Measurements from ENCODE around the gene WDR17. TPM values are rescaled to one million over a fixed set of nuclear protein-coding genes. Genes with fewer than 3 reads are reported as not detected.
A peak's percentile ranks its signal among the peaks of the same experiment; 100 is the strongest.
"Not testable (repeated sequence)": the region's sequence is repeated elsewhere in the genome, so short reads cannot be mapped to it uniquely, and the experiment has no call there.

WDR17 gene
- total RNA-seq, 1 donor from 2014 or later: 0.50 TPM

DNA sequence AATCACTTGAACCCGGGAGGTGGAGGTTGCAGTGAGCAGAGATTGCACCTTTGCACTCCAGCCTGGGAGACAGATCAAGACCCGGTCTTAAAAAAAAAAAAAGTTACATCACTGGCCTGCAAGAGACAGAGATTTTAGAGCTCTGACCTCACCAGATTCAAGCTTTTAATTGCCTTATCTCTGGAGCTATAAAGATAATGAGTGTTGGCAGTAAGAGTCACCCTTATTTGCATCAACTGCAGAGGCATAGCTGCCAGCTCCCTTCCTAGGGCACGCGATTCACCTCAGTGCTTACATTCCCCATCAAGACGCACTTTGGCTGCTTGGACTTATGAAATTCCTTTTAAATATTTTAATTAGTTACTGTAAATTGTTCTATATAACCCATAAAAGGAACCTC is 142.2 kb downstream of the WDR17 start:
- H3K4me1 Mint-ChIP-seq (ENCODE audit: low read depth): no peaks in the 10 kb centered on the region
- H3K27ac Mint-ChIP-seq (ENCODE audit: unreplicated experiment): no peak overlapping the region
- no peaks in the 10 kb centered on the region for H3K36me3 Mint-ChIP-seq (ENCODE audit: low read depth)
- DNase-seq (ENCODE audit: low spot score): no peak
- peaks cover 2% of the 10 kb centered on the region for H3K27me3 Mint-ChIP-seq (ENCODE audit: low read depth)
- peaks cover 9% of the 10 kb centered on the region for H3K9me3 Mint-ChIP-seq (ENCODE audit: low read depth)
- TF ChIP-seq, protein P1, sequence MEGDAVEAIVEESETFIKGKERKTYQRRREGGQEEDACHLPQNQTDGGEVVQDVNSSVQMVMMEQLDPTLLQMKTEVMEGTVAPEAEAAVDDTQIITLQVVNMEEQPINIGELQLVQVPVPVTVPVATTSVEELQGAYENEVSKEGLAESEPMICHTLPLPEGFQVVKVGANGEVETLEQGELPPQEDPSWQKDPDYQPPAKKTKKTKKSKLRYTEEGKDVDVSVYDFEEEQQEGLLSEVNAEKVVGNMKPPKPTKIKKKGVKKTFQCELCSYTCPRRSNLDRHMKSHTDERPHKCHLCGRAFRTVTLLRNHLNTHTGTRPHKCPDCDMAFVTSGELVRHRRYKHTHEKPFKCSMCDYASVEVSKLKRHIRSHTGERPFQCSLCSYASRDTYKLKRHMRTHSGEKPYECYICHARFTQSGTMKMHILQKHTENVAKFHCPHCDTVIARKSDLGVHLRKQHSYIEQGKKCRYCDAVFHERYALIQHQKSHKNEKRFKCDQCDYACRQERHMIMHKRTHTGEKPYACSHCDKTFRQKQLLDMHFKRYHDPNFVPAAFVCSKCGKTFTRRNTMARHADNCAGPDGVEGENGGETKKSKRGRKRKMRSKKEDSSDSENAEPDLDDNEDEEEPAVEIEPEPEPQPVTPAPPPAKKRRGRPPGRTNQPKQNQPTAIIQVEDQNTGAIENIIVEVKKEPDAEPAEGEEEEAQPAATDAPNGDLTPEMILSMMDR (IDR thresholded peaks at IDR 0.05): no peak
- H3K4me3 Mint-ChIP-seq (ENCODE audit: unreplicated experiment): no peak overlapping the region

DNA sequence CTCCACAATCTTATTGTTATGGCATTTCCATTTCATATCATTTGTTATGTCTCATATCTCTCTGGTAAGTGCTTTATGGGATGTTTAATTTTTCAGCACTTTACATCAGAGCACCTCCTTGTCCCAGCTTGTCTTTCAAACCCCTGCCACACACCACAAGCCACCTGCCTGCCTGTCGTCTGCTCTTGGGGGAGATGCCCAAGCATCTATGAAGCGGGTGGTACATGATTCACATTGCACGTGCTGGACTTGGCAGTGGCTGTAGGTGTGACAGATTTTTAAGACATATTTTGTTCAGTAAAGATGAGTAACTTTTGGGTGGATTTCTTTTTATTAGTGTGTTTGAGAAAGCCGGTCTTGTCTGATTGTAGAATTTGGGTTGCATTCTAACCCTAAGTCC is 143.9 kb downstream of the WDR17 start:
- no peaks in the 10 kb centered on the region for H3K36me3 Mint-ChIP-seq (ENCODE audit: low read depth)
- no peak overlapping the region for H3K27ac Mint-ChIP-seq (ENCODE audit: unreplicated experiment)
- TF ChIP-seq, protein P1 (IDR thresholded peaks at IDR 0.05): no peak
- H3K4me3 Mint-ChIP-seq (ENCODE audit: unreplicated experiment): no peak overlapping the region
- H3K27me3 Mint-ChIP-seq (ENCODE audit: low read depth): peaks cover 2% of the 10 kb centered on the region
- peaks cover 9% of the 10 kb centered on the region for H3K9me3 Mint-ChIP-seq (ENCODE audit: low read depth)
- H3K4me1 Mint-ChIP-seq (ENCODE audit: low read depth): no peaks in the 10 kb centered on the region
- DNase-seq (ENCODE audit: low spot score): no peak

DNA sequence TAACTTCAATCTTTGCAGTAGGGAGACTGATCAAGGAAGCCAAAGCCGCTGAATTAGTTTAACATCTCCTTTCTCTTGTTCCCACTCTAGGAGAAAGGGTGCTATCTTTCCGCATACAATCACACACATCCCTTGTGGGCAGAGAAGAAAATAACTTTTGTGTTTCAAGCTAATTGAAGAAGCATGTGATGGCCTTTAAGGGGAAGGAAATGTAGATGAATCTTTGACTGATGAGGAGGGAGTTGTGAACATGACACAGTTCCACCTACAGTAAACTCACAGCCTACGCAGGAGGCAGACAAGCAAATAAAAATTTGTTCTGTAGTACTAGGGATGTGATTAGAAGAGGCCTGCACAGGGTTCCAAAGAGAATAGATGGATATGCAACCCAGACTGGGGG is 144.5 kb downstream of the WDR17 start:
- no peak for DNase-seq (ENCODE audit: low spot score)
- Mint-ChIP-seq H3K4me1 (ENCODE audit: low read depth) (no peaks in the 10 kb centered on the region), H3K4me3 (ENCODE audit: unreplicated experiment) (no peak overlapping the region)

DNA sequence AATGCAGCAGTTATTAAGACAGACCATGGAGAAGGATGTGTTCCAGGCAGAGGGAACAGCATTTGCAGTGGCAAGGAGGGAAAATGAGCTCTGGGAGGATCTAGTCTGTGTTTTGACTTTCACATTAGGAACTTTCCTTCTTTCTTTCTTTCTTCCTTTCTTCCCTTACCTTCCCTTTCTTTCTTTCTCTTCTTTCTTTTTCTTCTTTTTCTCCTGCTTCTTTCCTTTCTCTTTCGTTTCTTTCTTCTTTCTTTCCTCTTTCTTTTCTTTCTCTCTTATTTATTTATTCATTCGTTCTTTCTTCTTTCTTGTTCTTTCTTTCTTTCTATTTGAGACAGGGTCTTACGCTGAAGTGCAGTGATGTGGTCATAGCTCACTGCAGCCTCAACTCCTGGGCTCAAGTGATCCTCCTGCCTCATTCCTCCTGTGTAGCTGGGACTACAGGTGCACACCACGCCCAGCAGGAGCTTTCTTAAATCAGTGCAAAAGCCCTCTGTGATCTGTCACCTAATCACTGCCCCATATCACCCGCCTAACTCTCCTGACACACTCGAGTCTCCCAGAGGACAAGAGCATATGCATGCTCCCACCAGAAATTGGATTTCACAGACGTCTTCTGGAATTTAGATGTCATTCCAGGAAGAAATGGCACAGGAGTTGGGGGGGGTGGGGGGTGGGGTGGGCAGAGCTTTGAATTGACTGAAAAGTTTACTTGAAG is 145.1 kb downstream of the WDR17 start:
- Mint-ChIP-seq H3K36me3 (ENCODE audit: low read depth) (no peaks in the 10 kb centered on the region), H3K9me3 (ENCODE audit: low read depth) (peaks cover 9% of the 10 kb centered on the region)

More for the DNA sequence above, 144.5 kb downstream of the WDR17 start:
- Mint-ChIP-seq H3K27ac (ENCODE audit: unreplicated experiment) (no peak overlapping the region), H3K27me3 (ENCODE audit: low read depth) (peaks cover 2% of the 10 kb centered on the region), H3K36me3 (ENCODE audit: low read depth) (no peaks in the 10 kb centered on the region), H3K9me3 (ENCODE audit: low read depth) (peaks cover 9% of the 10 kb centered on the region)
- TF ChIP-seq, protein P1 (IDR thresholded peaks at IDR 0.05): no peak

DNA sequence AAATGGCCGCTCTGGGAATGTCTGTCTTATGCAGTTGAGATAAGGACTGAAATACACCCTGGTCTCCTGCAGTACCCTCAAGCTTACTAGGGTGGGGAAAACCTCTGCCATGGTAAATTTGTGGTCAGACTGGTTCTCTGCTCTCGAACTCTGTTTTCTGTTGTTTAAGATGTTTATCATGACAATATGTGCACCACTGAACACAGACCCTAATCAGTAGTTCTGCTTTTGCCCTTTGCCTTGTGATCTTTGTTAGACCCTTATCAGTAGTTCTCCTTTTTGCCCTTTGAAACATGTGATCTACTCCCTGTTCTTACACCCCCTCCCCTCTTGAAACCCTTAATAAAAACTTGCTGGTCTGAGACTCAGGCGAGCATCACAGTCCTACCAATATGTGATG is 146.7 kb downstream of the WDR17 start:
- DNase-seq (ENCODE audit: low spot score); H3K4me3 Mint-ChIP-seq (ENCODE audit: unreplicated experiment); H3K9me3 Mint-ChIP-seq (ENCODE audit: low read depth); H3K4me1 Mint-ChIP-seq (ENCODE audit: low read depth); H3K27me3 Mint-ChIP-seq (ENCODE audit: low read depth); H3K27ac Mint-ChIP-seq (ENCODE audit: unreplicated experiment); H3K36me3 Mint-ChIP-seq (ENCODE audit: low read depth): not testable (repeated sequence)

More for the DNA sequence above, 145.1 kb downstream of the WDR17 start:
- H3K27ac Mint-ChIP-seq (ENCODE audit: unreplicated experiment): no peak overlapping the region
- peaks cover 2% of the 10 kb centered on the region for H3K27me3 Mint-ChIP-seq (ENCODE audit: low read depth)
- no peak for DNase-seq (ENCODE audit: low spot score)
- TF ChIP-seq, protein P1 (IDR thresholded peaks at IDR 0.05): no peak
- H3K4me1 Mint-ChIP-seq (ENCODE audit: low read depth): no peaks in the 10 kb centered on the region
- no peak overlapping the region for H3K4me3 Mint-ChIP-seq (ENCODE audit: unreplicated experiment)

DNA sequence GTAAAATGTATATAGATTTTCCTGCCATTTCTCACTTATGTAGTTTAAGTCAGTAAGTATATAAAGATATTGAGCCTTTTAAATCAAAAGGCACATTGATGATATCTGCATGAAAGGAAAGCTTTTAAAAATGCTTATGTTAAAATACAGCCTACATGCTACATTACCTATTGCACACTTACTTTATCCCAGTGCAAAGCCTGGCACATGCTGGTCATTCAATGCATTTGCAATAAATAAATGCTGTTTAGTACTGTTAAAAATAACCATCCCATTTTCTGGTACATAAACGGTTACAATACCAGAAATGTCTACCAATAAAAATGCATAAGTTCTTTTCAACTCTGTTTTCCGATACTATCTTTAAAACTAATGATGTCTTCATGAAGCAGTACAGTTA is 151.9 kb downstream of the WDR17 start:
- no peaks in the 10 kb centered on the region for H3K36me3 Mint-ChIP-seq (ENCODE audit: low read depth)
- TF ChIP-seq, protein P1 (IDR thresholded peaks at IDR 0.05): peak; percentile 22
- H3K27ac Mint-ChIP-seq (ENCODE audit: unreplicated experiment): no peak overlapping the region
- DNase-seq (ENCODE audit: low spot score): no peak
- H3K27me3 Mint-ChIP-seq (ENCODE audit: low read depth): no peaks in the 10 kb centered on the region
- H3K4me1 Mint-ChIP-seq (ENCODE audit: low read depth): no peaks in the 10 kb centered on the region
- no peak overlapping the region for H3K4me3 Mint-ChIP-seq (ENCODE audit: unreplicated experiment)
- H3K9me3 Mint-ChIP-seq (ENCODE audit: low read depth): peaks cover 3% of the 10 kb centered on the region
